ENCODE measurements around the gene EIF1B.

- TF ChIP-seq CTCF (optimal IDR thresholded peaks at IDR 0.05 in 1 of 3, IDR thresholded peaks at IDR 0.05 in 1 of 3, conservative IDR thresholded peaks at IDR 0.05 in 1 of 3; ENCODE audit: extremely low read depth in 1 of 3, insufficient read depth in 2 of 3, low read length in 3 of 3): no peak
- no peak for TF ChIP-seq EZH2 (IDR thresholded peaks at IDR 0.05; ENCODE audit: low read length)
Observed at GRCh38 chr3:40292637-40293349, 16.7 kb upstream of the EIF1B start.
